HL-60 (cell line): Measurements from ENCODE around the gene CACNA1I.

Experiments
- DNase-seq, 2 experiments: peaks; one replicate each; pipeline ENCODE4 v3.0.0-alpha.2; 2010 to 2020; ENCODE audit warnings: low read depth in 1 of 2, low spot score in 1 of 2
- H3K27ac ChIP-seq: fragments of 250-450 bp; sonication (Bioruptor Pico); replicated peaks from 2 replicates; pipeline ENCODE4 v1.5.1; 2020; ENCODE audit warnings: mild to moderate bottlenecking, moderate library complexity
- H3K27me3 ChIP-seq: fragments of 250-450 bp; sonication (Bioruptor Pico); 2 replicates; pipeline ENCODE4 v1.5.1; 2021; ENCODE audit warnings: mild to moderate bottlenecking, moderate library complexity; ENCODE audit not compliant: insufficient read depth, poor library complexity, severe bottlenecking
- H3K4me3 ChIP-seq: replicated peaks from 2 replicates; pipeline ENCODE4 v1.5.1; 2011; ENCODE audit warnings: mild to moderate bottlenecking, control low read depth, low read length; ENCODE audit not compliant: insufficient read depth
- CTCF ChIP-seq: IDR thresholded peaks from one replicate; pipeline ENCODE4 v1.5.1; 2011; ENCODE audit warnings: low read length, control low read depth, inconsistent platforms; ENCODE audit not compliant: insufficient read depth
- GABPA ChIP-seq: IDR thresholded peaks from 2 replicates; pipeline ENCODE4 v1.6.1; 2012; ENCODE audit warnings: low read depth
- POLR2AphosphoS5 ChIP-seq: IDR thresholded peaks from 2 replicates; pipeline ENCODE4 v1.6.1; 2012; ENCODE audit warnings: low read depth
- SPI1 ChIP-seq: IDR thresholded peaks from 2 replicates; pipeline ENCODE4 v1.6.1; 2012; ENCODE audit warnings: low read depth, mild to moderate bottlenecking, borderline replicate concordance
- TF ChIP-seq, protein P1 (sequence below): IDR thresholded peaks from 2 replicates; pipeline ENCODE4 v1.6.1; 2012; ENCODE audit warnings: low read depth; ENCODE audit not compliant: insufficient replicate concordance

CACNA1I gene

DNA sequence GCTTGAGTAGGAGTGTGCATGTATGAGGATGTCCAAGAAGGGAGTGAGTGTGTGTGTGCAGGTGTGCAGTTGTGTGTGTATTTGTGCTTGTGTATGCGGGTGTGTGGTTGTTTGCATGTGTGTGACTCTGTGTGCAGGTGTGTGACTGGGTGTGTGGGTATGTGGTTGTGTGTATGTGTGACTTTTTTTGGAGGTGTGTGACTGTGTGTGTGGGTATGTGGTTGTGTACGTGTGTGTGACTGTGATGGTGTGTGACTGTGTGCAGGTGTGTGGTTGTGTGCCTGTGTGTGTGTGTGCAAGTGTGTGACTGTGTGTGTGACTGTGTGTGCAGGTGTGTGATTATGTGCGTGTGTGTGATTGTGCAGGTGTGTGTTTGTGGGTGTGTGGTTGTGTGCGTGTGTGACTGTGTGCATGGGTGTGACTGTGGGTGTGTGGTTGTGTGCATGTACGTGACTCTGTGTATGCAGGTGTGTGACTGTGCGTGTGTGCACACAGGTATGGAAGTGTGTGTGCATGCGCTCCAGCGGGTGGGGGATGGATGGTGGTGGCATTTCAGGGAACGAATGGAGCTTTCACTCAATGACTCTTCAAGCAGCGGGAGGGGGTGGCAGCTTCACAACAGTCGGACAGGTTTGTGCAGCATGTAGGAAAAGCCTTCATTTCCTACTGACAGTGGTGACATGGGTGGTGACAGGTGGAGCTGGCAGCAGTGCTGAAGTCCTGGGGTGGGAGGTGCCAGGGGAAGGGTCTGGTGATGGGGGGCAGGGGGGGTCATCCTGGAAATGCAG is 47.6 kb downstream of the CACNA1I start:
- no peak overlapping the region for H3K27ac ChIP-seq
- no peak overlapping the region for H3K4me3 ChIP-seq
- H3K27me3 ChIP-seq = peaks cover 9% of the 10 kb centered on the region
- TF ChIP-seq GABPA (no peak), SPI1 (no peak), CTCF (no peak), POLR2AphosphoS5 (no peak)
- TF ChIP-seq, protein P1, sequence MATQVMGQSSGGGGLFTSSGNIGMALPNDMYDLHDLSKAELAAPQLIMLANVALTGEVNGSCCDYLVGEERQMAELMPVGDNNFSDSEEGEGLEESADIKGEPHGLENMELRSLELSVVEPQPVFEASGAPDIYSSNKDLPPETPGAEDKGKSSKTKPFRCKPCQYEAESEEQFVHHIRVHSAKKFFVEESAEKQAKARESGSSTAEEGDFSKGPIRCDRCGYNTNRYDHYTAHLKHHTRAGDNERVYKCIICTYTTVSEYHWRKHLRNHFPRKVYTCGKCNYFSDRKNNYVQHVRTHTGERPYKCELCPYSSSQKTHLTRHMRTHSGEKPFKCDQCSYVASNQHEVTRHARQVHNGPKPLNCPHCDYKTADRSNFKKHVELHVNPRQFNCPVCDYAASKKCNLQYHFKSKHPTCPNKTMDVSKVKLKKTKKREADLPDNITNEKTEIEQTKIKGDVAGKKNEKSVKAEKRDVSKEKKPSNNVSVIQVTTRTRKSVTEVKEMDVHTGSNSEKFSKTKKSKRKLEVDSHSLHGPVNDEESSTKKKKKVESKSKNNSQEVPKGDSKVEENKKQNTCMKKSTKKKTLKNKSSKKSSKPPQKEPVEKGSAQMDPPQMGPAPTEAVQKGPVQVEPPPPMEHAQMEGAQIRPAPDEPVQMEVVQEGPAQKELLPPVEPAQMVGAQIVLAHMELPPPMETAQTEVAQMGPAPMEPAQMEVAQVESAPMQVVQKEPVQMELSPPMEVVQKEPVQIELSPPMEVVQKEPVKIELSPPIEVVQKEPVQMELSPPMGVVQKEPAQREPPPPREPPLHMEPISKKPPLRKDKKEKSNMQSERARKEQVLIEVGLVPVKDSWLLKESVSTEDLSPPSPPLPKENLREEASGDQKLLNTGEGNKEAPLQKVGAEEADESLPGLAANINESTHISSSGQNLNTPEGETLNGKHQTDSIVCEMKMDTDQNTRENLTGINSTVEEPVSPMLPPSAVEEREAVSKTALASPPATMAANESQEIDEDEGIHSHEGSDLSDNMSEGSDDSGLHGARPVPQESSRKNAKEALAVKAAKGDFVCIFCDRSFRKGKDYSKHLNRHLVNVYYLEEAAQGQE = no peak
- no peak for DNase-seq

DNA sequence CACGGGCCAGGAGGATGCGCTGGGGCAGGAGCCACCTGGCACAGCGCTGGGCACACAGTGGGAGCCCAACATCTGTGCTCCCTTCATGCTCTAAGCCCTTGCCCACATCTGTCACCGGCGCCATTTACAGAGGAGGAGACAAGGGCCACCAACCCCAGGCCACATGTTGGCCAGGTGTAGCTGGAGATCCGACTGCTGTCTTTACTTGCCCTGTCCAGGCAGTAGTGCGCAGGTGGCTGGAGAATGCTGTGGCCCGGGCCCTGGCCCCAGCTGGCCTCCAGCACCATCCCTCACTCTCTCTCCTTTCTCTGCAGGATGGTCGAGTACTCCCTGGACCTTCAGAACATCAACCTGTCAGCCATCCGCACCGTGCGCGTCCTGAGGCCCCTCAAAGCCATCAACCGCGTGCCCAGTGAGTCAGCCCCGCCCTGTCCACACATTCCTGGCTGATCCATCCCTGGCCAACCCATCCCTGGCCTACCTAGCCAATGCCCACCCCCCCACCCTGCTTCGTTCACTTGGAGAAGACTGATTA is 48.5 kb downstream of the CACNA1I start:
- Histone ChIP-seq H3K27ac (no peak overlapping the region), H3K27me3 (peaks cover 12% of the 10 kb centered on the region), H3K4me3 (no peak overlapping the region)
- TF ChIP-seq SPI1 (no peak), GABPA (no peak), CTCF (no peak), POLR2AphosphoS5 (no peak)
- TF ChIP-seq, protein P1 = no peak
- no peak for DNase-seq

GRCh38 chr22:39620924-39621690 is 50.6 kb downstream of the CACNA1I start:
- DNase-seq = no peak
- no peak overlapping the region for H3K27ac ChIP-seq
- H3K27me3 ChIP-seq = peaks cover 12% of the 10 kb centered on the region
- TF ChIP-seq CTCF (no peak), POLR2AphosphoS5 (no peak), SPI1 (no peak), GABPA (no peak)
- TF ChIP-seq, protein P1 = no peak
- no peak overlapping the region for H3K4me3 ChIP-seq
